Activated CD8-positive, alpha-beta T cell treated with anti-CD3 and anti-CD28 coated beads for 36 hours (primary cell): ENCODE data around the gene C10orf90. TPM values are rescaled to one million over a fixed set of nuclear protein-coding genes. Genes with fewer than 3 reads are reported as not detected.

ENCODE experiments used
- ATAC-seq: fragments of 200-7000 bp; cut with Tn5 transposase; one replicate; pipeline ENCODE4 v1.10.0; 2021; ENCODE audit warnings: mild to moderate bottlenecking, moderate library complexity
- CTCF ChIA-PET: fragments of 350-600 bp; sonication (Branson Sonifier 250); formaldehyde crosslinking; loops from one replicate; lab custom pipeline; 2021; ENCODE audit warnings: antibody characterized with exemption; lab: Charles Lee
- POLR2A ChIA-PET: fragments of 350-600 bp; sonication (Branson Sonifier 250); formaldehyde crosslinking; loops from one replicate; lab custom pipeline; 2021; ENCODE audit warnings: antibody characterized with exemption; lab: Charles Lee
- DNase-seq: peaks from one replicate; pipeline ENCODE4 v3.0.0-alpha.2; 2020
- H3K27ac Mint-ChIP-seq: one replicate; pipeline ENCODE4 v1.8.0; 2021; ENCODE audit warnings: mild to moderate bottlenecking, mixed read lengths
- H3K27me3 Mint-ChIP-seq: one replicate; pipeline ENCODE4 v1.8.0; 2021; ENCODE audit warnings: mixed read lengths
- H3K36me3 Mint-ChIP-seq: one replicate; pipeline ENCODE4 v1.8.0; 2021; ENCODE audit warnings: low read depth, mixed read lengths
- H3K4me1 Mint-ChIP-seq: one replicate; pipeline ENCODE4 v1.8.0; 2021; ENCODE audit warnings: low read depth, mixed read lengths
- H3K4me3 Mint-ChIP-seq: one replicate; pipeline ENCODE4 v1.8.0; 2021; ENCODE audit warnings: mild to moderate bottlenecking, moderate library complexity, mixed read lengths
- H3K9me3 Mint-ChIP-seq: one replicate; pipeline ENCODE4 v1.8.0; 2021; ENCODE audit warnings: mixed read lengths
- CTCF ChIP-seq: fragments of 200-600 bp; IDR thresholded peaks from one replicate; pipeline ENCODE4 v1.8.0; 2022; ENCODE audit warnings: antibody characterized with exemption, mild to moderate bottlenecking
- intact Hi-C: fragments of 100-400 bp; cut with micrococcal nuclease; formaldehyde crosslinking; loops from one replicate; pipeline ENCODE4 v1.10.0; 2022
- total RNA-seq, 2 experiments: library from RNA; stranded (reverse); gene quantifications; one replicate each; pipeline ENCODE4 v1.2.3, GENCODE V29; 2021

C10orf90 gene
- total RNA-seq, 2 experiments from 2014 or later: not detected

- CTCF ChIA-PET: no interaction called here
- Mint-ChIP-seq H3K27me3 (no peaks in the 10 kb centered on the region), H3K4me3 (no peak overlapping the region), H3K36me3 (no peaks in the 10 kb centered on the region), H3K27ac (no peak overlapping the region), H3K9me3 (peaks cover 4% of the 10 kb centered on the region), H3K4me1 (no peaks in the 10 kb centered on the region)
- intact Hi-C loops: no loop called here
- TF ChIP-seq CTCF: no peak
- DNase-seq (no peak), ATAC-seq (no peak)
- POLR2A ChIA-PET: no interaction called here
These were observed 21.0 kb upstream of the C10orf90 start for GRCh38 chr10:126691456-126691855.

GRCh38 chr10:126690534-126690933 lies 20.0 kb upstream of the C10orf90 start:
- DNase-seq (no peak), ATAC-seq (no peak)
- H3K4me3 Mint-ChIP-seq: no peak overlapping the region
- intact Hi-C loops: no loop called here
- CTCF ChIA-PET: no interaction called here
- no peak for TF ChIP-seq CTCF
- POLR2A ChIA-PET: no interaction called here
- H3K27me3 Mint-ChIP-seq: no peaks in the 10 kb centered on the region
- no peaks in the 10 kb centered on the region for H3K36me3 Mint-ChIP-seq
- H3K9me3 Mint-ChIP-seq: peaks cover 4% of the 10 kb centered on the region
- no peaks in the 10 kb centered on the region for H3K4me1 Mint-ChIP-seq
- no peak overlapping the region for H3K27ac Mint-ChIP-seq

- no peak overlapping the region for H3K4me3 Mint-ChIP-seq
- H3K27me3 Mint-ChIP-seq: no peaks in the 10 kb centered on the region
- ChIA-PET POLR2A (no interaction called here), CTCF (no interaction called here)
- no peak overlapping the region for H3K27ac Mint-ChIP-seq
- H3K4me1 Mint-ChIP-seq: no peaks in the 10 kb centered on the region
- no peak for TF ChIP-seq CTCF
- H3K9me3 Mint-ChIP-seq: peaks cover 1% of the 10 kb centered on the region
- no peaks in the 10 kb centered on the region for H3K36me3 Mint-ChIP-seq
- ATAC-seq (no peak), DNase-seq (no peak)
- intact Hi-C loops: no loop called here
These were observed 19.0 kb upstream of the C10orf90 start for GRCh38 chr10:126689461-126689994.

- ATAC-seq (no peak), DNase-seq (no peak)
- TF ChIP-seq CTCF: no peak
- no peak overlapping the region for H3K4me3 Mint-ChIP-seq
- H3K27ac Mint-ChIP-seq: no peak overlapping the region
- H3K36me3 Mint-ChIP-seq: no peaks in the 10 kb centered on the region
- no peaks in the 10 kb centered on the region for H3K4me1 Mint-ChIP-seq
- intact Hi-C loops: no loop called here
- ChIA-PET CTCF (no interaction called here), POLR2A (no interaction called here)
- H3K9me3 Mint-ChIP-seq: no peaks in the 10 kb centered on the region
- no peaks in the 10 kb centered on the region for H3K27me3 Mint-ChIP-seq
These were observed 16.7 kb upstream of the C10orf90 start for GRCh38 chr10:126687121-126687606.

- ChIA-PET POLR2A (no interaction called here), CTCF (no interaction called here)
- no peak overlapping the region for H3K4me3 Mint-ChIP-seq
- no peak for TF ChIP-seq CTCF
- H3K27ac Mint-ChIP-seq: no peak overlapping the region
- H3K27me3 Mint-ChIP-seq: no peaks in the 10 kb centered on the region
- no peaks in the 10 kb centered on the region for H3K4me1 Mint-ChIP-seq
- no peaks in the 10 kb centered on the region for H3K36me3 Mint-ChIP-seq
- intact Hi-C loops: no loop called here
- H3K9me3 Mint-ChIP-seq: no peaks in the 10 kb centered on the region
- no peak for ATAC-seq
- DNase-seq: no peak
These were observed 16.2 kb upstream of the C10orf90 start for GRCh38 chr10:126686719-126687118.
